ENCODE data around the gene RADIL.

Gene RADIL

GRCh38 chr7:4787947-4788626 lies 95.4 kb downstream of the RADIL start:
- TF ChIP-seq EZH2phosphoT487 (IDR thresholded peaks at IDR 0.05; ENCODE audit: borderline replicate concordance) (no peak), CTCF (conservative IDR thresholded peaks at IDR 0.05; ENCODE audit: low read length) (no peak)
- H3K9me2 ChIP-seq (replicated peaks; ENCODE audit: low read depth, low read length) = no peaks in the 10 kb centered on the region
- no peaks in the 10 kb centered on the region for H3K4me1 ChIP-seq (ENCODE audit: insufficient read depth, low read length, poor library complexity, severe bottlenecking)
- H2AFZ ChIP-seq (ENCODE audit: low read length) = no peak overlapping the region
- H4K20me1 ChIP-seq (ENCODE audit: insufficient read depth, low read length, poor library complexity, severe bottlenecking) = no peaks in the 10 kb centered on the region
- no peak overlapping the region for H3K9ac ChIP-seq (ENCODE audit: low read depth, low read length, poor library complexity, severe bottlenecking)
- H3K27me3 ChIP-seq (ENCODE audit: insufficient read depth, low read length, poor library complexity, severe bottlenecking) = no peaks in the 10 kb centered on the region
- no peak overlapping the region for H3K4me2 ChIP-seq (ENCODE audit: low read depth, low read length, poor library complexity, severe bottlenecking)
- H3K79me2 ChIP-seq (ENCODE audit: insufficient read depth, low read length) = no peaks in the 10 kb centered on the region
- peaks cover 28% of the 10 kb centered on the region; the same call in 1 of the 2 replicates for H3K36me3 ChIP-seq (ENCODE audit: insufficient read depth, low read length)
- no peak overlapping the region for H3K4me3 ChIP-seq (ENCODE audit: low read length, poor library complexity, severe bottlenecking)
- no peaks in the 10 kb centered on the region for H3F3A ChIP-seq (ENCODE audit: low read depth)
- no peaks in the 10 kb centered on the region for H3K9me3 ChIP-seq (ENCODE audit: insufficient read depth, low read depth, low read length)

DNA sequence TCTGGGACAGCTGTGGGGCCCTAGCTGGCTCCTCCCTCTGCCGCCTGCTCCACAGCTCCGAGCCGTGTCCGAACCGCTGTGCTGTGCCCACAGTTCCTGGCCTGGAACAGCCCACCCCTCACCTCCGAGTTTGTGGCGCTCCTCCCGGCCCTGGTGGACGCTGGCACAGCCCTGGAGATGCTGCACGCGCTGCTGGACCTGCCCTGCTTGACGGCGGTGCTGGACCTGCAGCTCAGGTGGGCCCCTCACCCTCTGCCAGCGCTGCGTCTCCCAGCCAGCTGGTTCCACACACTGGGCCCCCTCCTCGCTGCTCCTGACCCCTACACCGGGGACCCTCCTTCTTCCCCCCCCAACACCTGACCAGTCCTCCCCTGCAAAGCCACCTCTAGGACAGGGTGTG lies 96.0 kb downstream of the RADIL start:
- H3F3A ChIP-seq (ENCODE audit: low read depth) = no peaks in the 10 kb centered on the region
- H3K9me3 ChIP-seq (ENCODE audit: insufficient read depth, low read depth, low read length) = no peaks in the 10 kb centered on the region
- no peak overlapping the region for H3K4me3 ChIP-seq (ENCODE audit: low read length, poor library complexity, severe bottlenecking)
- H3K27me3 ChIP-seq (ENCODE audit: insufficient read depth, low read length, poor library complexity, severe bottlenecking) = no peaks in the 10 kb centered on the region
- no peak overlapping the region for H3K9ac ChIP-seq (ENCODE audit: low read depth, low read length, poor library complexity, severe bottlenecking)
- no peak overlapping the region for H2AFZ ChIP-seq (ENCODE audit: low read length)
- H3K9me2 ChIP-seq (replicated peaks; ENCODE audit: low read depth, low read length) = no peaks in the 10 kb centered on the region
- H3K79me2 ChIP-seq (ENCODE audit: insufficient read depth, low read length) = no peaks in the 10 kb centered on the region
- H3K36me3 ChIP-seq (ENCODE audit: insufficient read depth, low read length) = peaks cover 32% of the 10 kb centered on the region; the same call in 1 of the 2 replicates
- H3K4me2 ChIP-seq (ENCODE audit: low read depth, low read length, poor library complexity, severe bottlenecking) = no peak overlapping the region
- H4K20me1 ChIP-seq (ENCODE audit: insufficient read depth, low read length, poor library complexity, severe bottlenecking) = no peaks in the 10 kb centered on the region
- no peaks in the 10 kb centered on the region for H3K4me1 ChIP-seq (ENCODE audit: insufficient read depth, low read length, poor library complexity, severe bottlenecking)
- TF ChIP-seq CTCF (conservative IDR thresholded peaks at IDR 0.05; ENCODE audit: low read length) (no peak), EZH2phosphoT487 (IDR thresholded peaks at IDR 0.05; ENCODE audit: borderline replicate concordance) (no peak)

DNA sequence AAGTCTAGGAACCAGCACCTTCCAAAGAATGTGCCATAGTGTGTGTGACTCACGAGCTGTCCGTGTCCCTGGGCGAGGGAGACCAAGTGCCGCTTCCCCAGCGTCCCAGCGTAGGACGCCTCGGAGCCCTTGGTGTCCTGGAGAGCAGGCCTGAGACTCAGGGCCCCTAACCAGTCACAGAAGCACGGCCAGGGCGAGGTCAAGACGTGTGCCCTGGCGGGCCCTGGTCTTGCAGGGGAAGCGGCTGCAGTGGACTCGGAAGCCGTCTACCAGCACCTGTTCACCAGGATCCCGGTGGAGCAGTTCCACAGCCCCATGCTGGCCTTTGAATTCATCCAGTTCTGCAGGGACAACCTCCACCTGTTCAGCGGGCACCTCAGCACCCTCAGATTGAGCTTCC lies 97.5 kb downstream of the RADIL start:
- H3K27me3 ChIP-seq (ENCODE audit: insufficient read depth, low read length, poor library complexity, severe bottlenecking) = no peaks in the 10 kb centered on the region
- H3F3A ChIP-seq (ENCODE audit: low read depth) = no peaks in the 10 kb centered on the region
- no peaks in the 10 kb centered on the region for H3K79me2 ChIP-seq (ENCODE audit: insufficient read depth, low read length)
- no peak overlapping the region for H3K4me3 ChIP-seq (ENCODE audit: low read length, poor library complexity, severe bottlenecking)
- no peak overlapping the region for H3K4me2 ChIP-seq (ENCODE audit: low read depth, low read length, poor library complexity, severe bottlenecking)
- H3K4me1 ChIP-seq (ENCODE audit: insufficient read depth, low read length, poor library complexity, severe bottlenecking) = no peaks in the 10 kb centered on the region
- H2AFZ ChIP-seq (ENCODE audit: low read length) = no peak overlapping the region
- H3K36me3 ChIP-seq (ENCODE audit: insufficient read depth, low read length) = peaks cover 37% of the 10 kb centered on the region; the same call in 1 of the 2 replicates
- TF ChIP-seq CTCF (conservative IDR thresholded peaks at IDR 0.05; ENCODE audit: low read length) (no peak), EZH2phosphoT487 (IDR thresholded peaks at IDR 0.05; ENCODE audit: borderline replicate concordance) (no peak)
- no peaks in the 10 kb centered on the region for H4K20me1 ChIP-seq (ENCODE audit: insufficient read depth, low read length, poor library complexity, severe bottlenecking)
- H3K9me2 ChIP-seq (replicated peaks; ENCODE audit: low read depth, low read length) = no peaks in the 10 kb centered on the region
- H3K9ac ChIP-seq (ENCODE audit: low read depth, low read length, poor library complexity, severe bottlenecking) = no peak overlapping the region
- no peaks in the 10 kb centered on the region for H3K9me3 ChIP-seq (ENCODE audit: insufficient read depth, low read depth, low read length)
